Measurements from ENCODE around the gene MON1A.
A peak's percentile ranks its signal among the peaks of the same experiment; 100 is the strongest.

Gene MON1A

GRCh38 chr3:49895791-49896190 lies 33.8 kb downstream of the MON1A start:
- 99% methylated on average over 8 of the region's 9 CpGs for WGBS (ENCODE audit: insufficient coverage)
- H3K27me3 ChIP-seq (replicated peaks in 2 of 5; ENCODE audit: control insufficient read depth in 4 of 5, insufficient read depth in 5 of 5, low read length in 4 of 5) = no peaks in the 10 kb centered on the region
- H3K9me3 ChIP-seq (ENCODE audit: control extremely low read depth in 1 of 5, control insufficient read depth in 4 of 5, insufficient read depth in 2 of 5, low read depth in 1 of 5, low read length in 4 of 5) = no peaks in the 10 kb centered on the region
- no peak overlapping the region for H3K27ac ChIP-seq (ENCODE audit: insufficient read depth in 1 of 2, low read depth in 1 of 2, low read length in 2 of 2, poor library complexity in 1 of 2, severe bottlenecking in 2 of 2)
- POLR2A ChIA-PET = no interaction called here
- H3K36me3 ChIP-seq (ENCODE audit: control insufficient read depth in 4 of 4, insufficient read depth in 4 of 4, low read length in 3 of 4) = no peaks in the 10 kb centered on the region
- CTCF ChIA-PET = interaction anchor here (0.8 to 2.2 kb wide), 5 partner anchors 11 to 112 kb away, joined by 3 to 7 read pairs (median 3); no protein-coding TSS in a partner anchor
- H3K4me3 ChIP-seq (ENCODE audit: control insufficient read depth in 1 of 7, extremely low read depth in 1 of 7, insufficient read depth in 4 of 7, low read depth in 2 of 7, low read length in 6 of 7) = no peak overlapping the region
- DNase-seq = no peak
- no peaks in the 10 kb centered on the region for H3K4me1 ChIP-seq (ENCODE audit: control extremely low read depth in 1 of 4, control insufficient read depth in 4 of 4, insufficient read depth in 4 of 4, low read length in 3 of 4)

GRCh38 chr3:49889296-49889695 lies 40.3 kb downstream of the MON1A start:
- Histone ChIP-seq H3K36me3 (ENCODE audit: control insufficient read depth in 4 of 4, insufficient read depth in 4 of 4, low read length in 3 of 4) (no peaks in the 10 kb centered on the region), H3K9me3 (ENCODE audit: control extremely low read depth in 1 of 5, control insufficient read depth in 4 of 5, insufficient read depth in 2 of 5, low read depth in 1 of 5, low read length in 4 of 5) (no peaks in the 10 kb centered on the region), H3K4me3 (ENCODE audit: control insufficient read depth in 1 of 7, extremely low read depth in 1 of 7, insufficient read depth in 4 of 7, low read depth in 2 of 7, low read length in 6 of 7) (no peak overlapping the region), H3K27ac (ENCODE audit: insufficient read depth in 1 of 2, low read depth in 1 of 2, low read length in 2 of 2, poor library complexity in 1 of 2, severe bottlenecking in 2 of 2) (no peak overlapping the region), H3K4me1 (ENCODE audit: control extremely low read depth in 1 of 4, control insufficient read depth in 4 of 4, insufficient read depth in 4 of 4, low read length in 3 of 4) (no peaks in the 10 kb centered on the region), H3K27me3 (replicated peaks in 2 of 5; ENCODE audit: control insufficient read depth in 4 of 5, insufficient read depth in 5 of 5, low read length in 4 of 5) (no peaks in the 10 kb centered on the region)
- no peak for DNase-seq
- ChIA-PET POLR2A (no interaction called here), CTCF (interaction anchor here (1.6 kb wide), 1 partner anchor 9 kb away, joined by 6 read pairs; no protein-coding TSS in a partner anchor)
- 93% methylated on average over 10 of the region's 10 CpGs for WGBS (ENCODE audit: insufficient coverage)

GRCh38 chr3:49886922-49887265 lies 42.7 kb downstream of the MON1A start:
- H3K4me3 ChIP-seq (ENCODE audit: control insufficient read depth in 1 of 7, extremely low read depth in 1 of 7, insufficient read depth in 4 of 7, low read depth in 2 of 7, low read length in 6 of 7) = no peak overlapping the region
- H3K27ac ChIP-seq (ENCODE audit: insufficient read depth in 1 of 2, low read depth in 1 of 2, low read length in 2 of 2, poor library complexity in 1 of 2, severe bottlenecking in 2 of 2) = no peak overlapping the region
- H3K27me3 ChIP-seq (replicated peaks in 2 of 5; ENCODE audit: control insufficient read depth in 4 of 5, insufficient read depth in 5 of 5, low read length in 4 of 5) = no peaks in the 10 kb centered on the region
- H3K4me1 ChIP-seq (ENCODE audit: control extremely low read depth in 1 of 4, control insufficient read depth in 4 of 4, insufficient read depth in 4 of 4, low read length in 3 of 4) = peaks cover 0 to 3% (median 0%) of the 10 kb centered on the region in 4 experiments
- POLR2A ChIA-PET = no interaction called here
- DNase-seq = no peak
- H3K36me3 ChIP-seq (ENCODE audit: control insufficient read depth in 4 of 4, insufficient read depth in 4 of 4, low read length in 3 of 4) = no peaks in the 10 kb centered on the region
- CTCF ChIA-PET = no interaction called here
- H3K9me3 ChIP-seq (ENCODE audit: control extremely low read depth in 1 of 5, control insufficient read depth in 4 of 5, insufficient read depth in 2 of 5, low read depth in 1 of 5, low read length in 4 of 5) = no peaks in the 10 kb centered on the region

DNA sequence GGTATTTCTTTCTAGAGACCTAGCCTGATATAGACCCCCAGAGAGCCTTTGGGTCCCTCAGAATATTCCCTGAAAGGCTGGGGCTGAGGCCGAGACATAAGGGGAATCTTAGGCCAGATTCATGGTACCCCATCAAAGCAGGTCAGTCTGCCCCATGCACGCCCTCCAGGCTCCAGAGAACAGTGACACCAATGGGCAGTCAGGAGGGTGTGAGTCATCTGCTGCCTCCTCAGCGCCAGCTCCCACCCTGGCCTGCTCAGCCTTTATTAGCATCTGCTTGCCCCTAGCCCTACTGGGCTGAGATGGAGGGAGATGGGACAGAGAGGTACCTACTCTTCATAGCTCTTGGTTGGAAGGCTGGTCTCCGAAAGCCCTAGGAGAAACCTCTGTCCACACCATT lies 45.6 kb downstream of the MON1A start:
- peaks cover 0 to 6% (median 0%) of the 10 kb centered on the region in 4 experiments for H3K4me1 ChIP-seq (ENCODE audit: control extremely low read depth in 1 of 4, control insufficient read depth in 4 of 4, insufficient read depth in 4 of 4, low read length in 3 of 4)
- no peak for DNase-seq
- H3K4me3 ChIP-seq (ENCODE audit: control insufficient read depth in 1 of 7, extremely low read depth in 1 of 7, insufficient read depth in 4 of 7, low read depth in 2 of 7, low read length in 6 of 7) = no peak overlapping the region
- H3K27me3 ChIP-seq (replicated peaks in 2 of 5; ENCODE audit: control insufficient read depth in 4 of 5, insufficient read depth in 5 of 5, low read length in 4 of 5) = no peaks in the 10 kb centered on the region
- WGBS (ENCODE audit: insufficient coverage) = 100% methylated on average over 2 of the region's 4 CpGs
- H3K9me3 ChIP-seq (ENCODE audit: control extremely low read depth in 1 of 5, control insufficient read depth in 4 of 5, insufficient read depth in 2 of 5, low read depth in 1 of 5, low read length in 4 of 5) = no peaks in the 10 kb centered on the region
- no peak overlapping the region for H3K27ac ChIP-seq (ENCODE audit: insufficient read depth in 1 of 2, low read depth in 1 of 2, low read length in 2 of 2, poor library complexity in 1 of 2, severe bottlenecking in 2 of 2)
- ChIA-PET CTCF (interaction anchor here (1.6 to 5.2 kb wide), 3 partner anchors 12 to 43 kb away, joined by 5 to 26 read pairs (median 7); no protein-coding TSS in a partner anchor), POLR2A (no interaction called here)
- H3K36me3 ChIP-seq (ENCODE audit: control insufficient read depth in 4 of 4, insufficient read depth in 4 of 4, low read length in 3 of 4) = no peaks in the 10 kb centered on the region

DNA sequence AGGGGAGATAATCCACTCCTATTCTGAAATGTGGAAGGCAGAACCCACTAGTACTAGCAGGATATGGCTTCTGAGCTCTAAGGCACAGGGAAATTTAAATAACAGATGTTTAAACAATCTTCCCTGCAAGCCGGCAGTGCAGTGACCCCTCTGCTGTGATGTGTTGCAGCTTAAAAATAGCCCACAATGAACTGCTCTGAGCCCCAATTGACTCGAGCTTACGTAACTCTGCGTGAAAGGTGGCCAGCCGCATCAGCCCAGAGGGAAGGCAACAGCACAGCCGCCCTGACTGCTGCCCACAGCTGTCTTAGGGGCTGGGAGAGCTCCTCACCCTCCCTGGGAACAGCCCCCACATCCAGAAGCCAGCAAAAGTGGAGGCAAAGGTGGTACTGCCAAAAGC lies 47.4 kb downstream of the MON1A start:
- Histone ChIP-seq H3K4me3 (ENCODE audit: control insufficient read depth in 1 of 7, extremely low read depth in 1 of 7, insufficient read depth in 4 of 7, low read depth in 2 of 7, low read length in 6 of 7) (no peak overlapping the region), H3K27ac (ENCODE audit: insufficient read depth in 1 of 2, low read depth in 1 of 2, low read length in 2 of 2, poor library complexity in 1 of 2, severe bottlenecking in 2 of 2) (no peak overlapping the region), H3K9me3 (ENCODE audit: control extremely low read depth in 1 of 5, control insufficient read depth in 4 of 5, insufficient read depth in 2 of 5, low read depth in 1 of 5, low read length in 4 of 5) (no peaks in the 10 kb centered on the region), H3K36me3 (ENCODE audit: control insufficient read depth in 4 of 4, insufficient read depth in 4 of 4, low read length in 3 of 4) (no peaks in the 10 kb centered on the region), H3K4me1 (ENCODE audit: control extremely low read depth in 1 of 4, control insufficient read depth in 4 of 4, insufficient read depth in 4 of 4, low read length in 3 of 4) (peaks cover 0 to 6% (median 0%) of the 10 kb centered on the region in 4 experiments), H3K27me3 (replicated peaks in 2 of 5; ENCODE audit: control insufficient read depth in 4 of 5, insufficient read depth in 5 of 5, low read length in 4 of 5) (no peaks in the 10 kb centered on the region)
- ChIA-PET POLR2A (no interaction called here), CTCF (interaction anchor here (1.0 to 5.2 kb wide), 7 partner anchors 10 to 134 kb away, joined by 3 to 26 read pairs (median 8); partner anchors contain the start of gene INKA1)
- 74% methylated on average over 6 of the region's 6 CpGs for WGBS (ENCODE audit: insufficient coverage)
- no peak for DNase-seq

DNA sequence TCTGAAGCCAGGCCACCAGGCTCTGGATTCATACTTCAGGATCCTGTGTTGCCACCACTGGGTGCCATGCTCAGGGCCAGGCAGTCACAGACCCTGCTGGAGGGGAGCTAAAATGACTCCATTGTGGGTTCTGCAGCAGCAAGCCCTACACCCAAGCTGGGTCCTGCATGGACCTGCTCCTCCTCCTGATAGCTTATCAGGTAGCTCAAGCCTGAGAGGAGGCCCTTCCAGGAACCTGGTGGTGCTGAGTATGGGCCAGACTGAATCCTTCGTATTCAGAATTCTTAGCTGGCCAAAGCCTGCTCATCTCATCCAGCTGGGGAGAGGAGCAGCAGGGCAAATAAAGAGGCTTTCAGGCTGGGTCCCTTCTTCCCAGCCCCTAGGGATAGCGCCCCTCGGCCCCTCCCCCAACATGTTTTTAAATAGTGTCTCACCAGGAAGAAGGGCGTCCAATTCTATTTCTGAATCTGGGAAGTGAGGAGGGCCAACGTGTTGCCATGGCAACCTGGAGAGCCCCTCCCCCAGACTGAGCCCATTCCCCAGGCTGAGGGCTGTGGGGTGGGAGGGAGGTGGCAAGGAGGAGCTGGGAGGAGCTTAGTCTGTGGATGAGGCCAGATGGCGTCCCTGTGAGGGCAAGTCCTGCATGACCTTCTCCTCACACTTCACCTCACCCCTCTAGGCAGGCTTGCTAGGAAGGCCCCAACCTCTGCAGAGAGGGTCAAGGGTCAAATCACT lies 48.9 kb downstream of the MON1A start:
- POLR2A ChIA-PET = no interaction called here
- H3K27me3 ChIP-seq (replicated peaks in 2 of 5; ENCODE audit: control insufficient read depth in 4 of 5, insufficient read depth in 5 of 5, low read length in 4 of 5) = no peaks in the 10 kb centered on the region
- WGBS (ENCODE audit: insufficient coverage) = 73% methylated on average over 3 of the region's 6 CpGs
- no peak overlapping the region for H3K27ac ChIP-seq (ENCODE audit: insufficient read depth in 1 of 2, low read depth in 1 of 2, low read length in 2 of 2, poor library complexity in 1 of 2, severe bottlenecking in 2 of 2)
- CTCF ChIA-PET = interaction anchor here (0.9 to 5.2 kb wide), 7 partner anchors 9 to 79 kb away, joined by 3 to 26 read pairs (median 8); partner anchors contain the start of gene INKA1
- DNase-seq = peak in 1 of 3 donors; percentile 9
- H3K36me3 ChIP-seq (ENCODE audit: control insufficient read depth in 4 of 4, insufficient read depth in 4 of 4, low read length in 3 of 4) = no peaks in the 10 kb centered on the region
- H3K4me3 ChIP-seq (ENCODE audit: control insufficient read depth in 1 of 7, extremely low read depth in 1 of 7, insufficient read depth in 4 of 7, low read depth in 2 of 7, low read length in 6 of 7) = no peak overlapping the region
- H3K4me1 ChIP-seq (ENCODE audit: control extremely low read depth in 1 of 4, control insufficient read depth in 4 of 4, insufficient read depth in 4 of 4, low read length in 3 of 4) = peaks cover 0 to 6% (median 0%) of the 10 kb centered on the region in 4 experiments
- no peaks in the 10 kb centered on the region for H3K9me3 ChIP-seq (ENCODE audit: control extremely low read depth in 1 of 5, control insufficient read depth in 4 of 5, insufficient read depth in 2 of 5, low read depth in 1 of 5, low read length in 4 of 5)

DNA sequence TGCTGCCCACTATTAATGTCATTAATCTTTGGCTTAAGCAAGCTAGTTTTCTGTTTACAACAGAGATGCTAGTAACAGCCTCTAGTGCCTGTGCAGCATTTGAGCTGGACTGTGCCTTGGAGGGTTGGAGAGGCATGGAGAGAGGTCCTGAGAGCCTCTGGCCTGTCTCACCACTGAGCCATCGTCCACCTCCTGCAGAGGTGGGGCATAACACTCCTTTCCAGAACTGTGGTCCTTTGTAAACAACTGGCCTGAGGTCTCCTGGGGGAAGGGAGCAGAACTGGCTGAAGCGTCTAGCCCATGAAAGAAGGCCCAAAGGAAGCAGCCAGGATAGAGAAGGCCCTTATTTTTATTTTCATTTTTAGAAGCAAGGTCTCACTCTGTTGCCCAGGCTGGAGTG lies 49.9 kb downstream of the MON1A start:
- 100% methylated on average over 2 of the region's 2 CpGs for WGBS (ENCODE audit: insufficient coverage)
- no peaks in the 10 kb centered on the region for H3K9me3 ChIP-seq (ENCODE audit: control extremely low read depth in 1 of 5, control insufficient read depth in 4 of 5, insufficient read depth in 2 of 5, low read depth in 1 of 5, low read length in 4 of 5)
- H3K36me3 ChIP-seq (ENCODE audit: control insufficient read depth in 4 of 4, insufficient read depth in 4 of 4, low read length in 3 of 4) = no peaks in the 10 kb centered on the region
- H3K27me3 ChIP-seq (replicated peaks in 2 of 5; ENCODE audit: control insufficient read depth in 4 of 5, insufficient read depth in 5 of 5, low read length in 4 of 5) = no peaks in the 10 kb centered on the region
- no peak overlapping the region for H3K27ac ChIP-seq (ENCODE audit: insufficient read depth in 1 of 2, low read depth in 1 of 2, low read length in 2 of 2, poor library complexity in 1 of 2, severe bottlenecking in 2 of 2)
- DNase-seq = no peak
- CTCF ChIA-PET = interaction anchor here (0.6 to 1.7 kb wide), 2 partner anchors 10 to 20 kb away, joined by 3 to 6 read pairs; no protein-coding TSS in a partner anchor
- POLR2A ChIA-PET = no interaction called here
- H3K4me1 ChIP-seq (ENCODE audit: control extremely low read depth in 1 of 4, control insufficient read depth in 4 of 4, insufficient read depth in 4 of 4, low read length in 3 of 4) = peaks cover 0 to 6% (median 0%) of the 10 kb centered on the region in 4 experiments
- no peak overlapping the region for H3K4me3 ChIP-seq (ENCODE audit: control insufficient read depth in 1 of 7, extremely low read depth in 1 of 7, insufficient read depth in 4 of 7, low read depth in 2 of 7, low read length in 6 of 7)

Measured in common myeloid progenitor, CD34-positive (primary cell).